Measurements from ENCODE around the gene ANO6.

DNA sequence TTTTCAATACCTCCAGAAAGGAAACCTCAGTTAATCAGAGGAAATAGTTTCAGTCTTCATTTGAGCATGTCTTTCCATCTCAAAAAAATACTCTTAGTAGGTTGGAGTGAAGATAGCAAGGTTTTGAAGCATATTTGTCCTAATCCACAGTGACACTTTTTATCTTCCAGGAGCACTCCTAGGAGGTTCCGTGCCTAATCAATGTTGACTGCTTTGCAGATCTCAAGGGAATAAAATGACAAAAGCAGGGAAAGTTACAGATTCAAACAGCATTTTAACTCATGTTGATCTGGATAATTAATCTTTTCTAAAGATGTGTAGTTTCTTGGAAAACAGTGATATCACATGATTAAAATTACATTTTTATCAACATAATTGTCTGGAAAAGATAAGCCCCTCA is 213.9 kb downstream of the ANO6 start:
- TF ChIP-seq USF1 (CRISPR knock-in tag; IDR thresholded peaks at IDR 0.05): no peak
- TF ChIP-seq, protein P1, sequence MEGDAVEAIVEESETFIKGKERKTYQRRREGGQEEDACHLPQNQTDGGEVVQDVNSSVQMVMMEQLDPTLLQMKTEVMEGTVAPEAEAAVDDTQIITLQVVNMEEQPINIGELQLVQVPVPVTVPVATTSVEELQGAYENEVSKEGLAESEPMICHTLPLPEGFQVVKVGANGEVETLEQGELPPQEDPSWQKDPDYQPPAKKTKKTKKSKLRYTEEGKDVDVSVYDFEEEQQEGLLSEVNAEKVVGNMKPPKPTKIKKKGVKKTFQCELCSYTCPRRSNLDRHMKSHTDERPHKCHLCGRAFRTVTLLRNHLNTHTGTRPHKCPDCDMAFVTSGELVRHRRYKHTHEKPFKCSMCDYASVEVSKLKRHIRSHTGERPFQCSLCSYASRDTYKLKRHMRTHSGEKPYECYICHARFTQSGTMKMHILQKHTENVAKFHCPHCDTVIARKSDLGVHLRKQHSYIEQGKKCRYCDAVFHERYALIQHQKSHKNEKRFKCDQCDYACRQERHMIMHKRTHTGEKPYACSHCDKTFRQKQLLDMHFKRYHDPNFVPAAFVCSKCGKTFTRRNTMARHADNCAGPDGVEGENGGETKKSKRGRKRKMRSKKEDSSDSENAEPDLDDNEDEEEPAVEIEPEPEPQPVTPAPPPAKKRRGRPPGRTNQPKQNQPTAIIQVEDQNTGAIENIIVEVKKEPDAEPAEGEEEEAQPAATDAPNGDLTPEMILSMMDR (IDR thresholded peaks at IDR 0.05): no peak
- no peak for TF ChIP-seq E2F4 (CRISPR knock-in tag; IDR thresholded peaks at IDR 0.05; ENCODE audit: borderline replicate concordance, low read depth)

Data from WTC11 (cell line).